NCI-H146 (cell line): ENCODE results near the gene VGF.

Experiments used
- DNase-seq: peaks from one replicate; lab custom pipeline; 2025; lab: John Stamatoyannopoulos, UW

Gene VGF

DNA sequence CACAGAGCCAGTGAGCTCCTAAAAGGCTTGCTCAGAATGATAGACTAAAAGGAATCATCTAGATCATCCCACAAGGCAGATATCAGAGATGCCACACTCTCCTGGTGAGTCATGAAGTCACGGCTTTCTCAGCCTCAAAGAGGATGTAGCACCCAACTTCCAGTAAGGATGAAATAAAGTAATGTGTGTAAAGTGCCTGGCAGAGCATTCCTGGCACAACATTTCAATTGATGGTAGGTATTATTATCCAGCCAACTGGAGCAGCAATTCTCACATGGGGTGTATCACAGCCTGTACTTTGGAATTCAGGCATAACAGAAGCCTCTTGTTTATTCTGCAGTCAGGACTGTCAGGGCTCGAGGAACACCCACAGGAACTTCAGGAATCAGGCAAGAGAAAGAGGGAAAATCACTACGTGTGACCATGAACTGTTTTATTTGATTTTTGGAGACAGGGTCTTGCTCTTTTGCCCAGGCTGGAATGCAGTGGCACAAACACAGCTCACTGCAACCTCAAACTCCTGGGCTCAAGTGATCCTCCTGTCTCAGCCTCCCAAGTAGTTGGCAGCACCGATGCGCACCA is 20.0 kb upstream of the VGF start:
- DNase-seq: no peak

DNA sequence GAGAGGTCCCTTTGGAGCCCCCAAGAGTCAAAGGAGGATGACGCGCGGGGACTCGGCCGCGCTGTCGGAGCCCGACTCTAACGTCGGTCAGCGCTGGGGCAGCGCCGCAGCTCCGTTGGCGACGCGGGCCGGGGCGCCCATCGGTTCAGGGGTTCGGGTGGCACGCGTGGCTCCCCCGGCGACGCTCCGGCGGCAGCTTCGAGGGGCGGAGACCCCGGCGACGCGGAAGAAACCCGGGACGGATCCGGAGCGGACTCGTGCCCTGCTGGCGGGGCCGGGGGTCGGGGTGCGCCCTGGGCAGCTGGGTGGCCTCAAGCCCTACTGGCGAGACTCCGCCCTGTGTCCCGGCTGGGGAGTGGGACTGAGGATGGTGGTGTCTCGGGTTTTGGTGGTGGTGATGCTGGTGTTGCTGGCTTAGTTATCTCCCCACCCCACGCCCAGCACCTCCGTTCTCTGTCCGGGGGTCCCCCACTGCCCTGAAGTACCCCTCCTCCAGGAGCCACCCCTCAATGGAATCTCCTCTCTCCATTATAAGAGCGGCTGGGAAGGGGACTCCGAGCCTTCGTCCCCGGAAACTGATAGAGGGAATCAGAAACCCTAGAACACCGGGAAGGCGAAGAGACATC is 14.9 kb upstream of the VGF start, which contains the start of gene NAT16:
Gene NAT16, minus strand, starts transcription at position 164 of the 626 bp plus-strand sequence. CDS start 5,486 bp downstream, outside the sequence.
- no peak for DNase-seq

DNA sequence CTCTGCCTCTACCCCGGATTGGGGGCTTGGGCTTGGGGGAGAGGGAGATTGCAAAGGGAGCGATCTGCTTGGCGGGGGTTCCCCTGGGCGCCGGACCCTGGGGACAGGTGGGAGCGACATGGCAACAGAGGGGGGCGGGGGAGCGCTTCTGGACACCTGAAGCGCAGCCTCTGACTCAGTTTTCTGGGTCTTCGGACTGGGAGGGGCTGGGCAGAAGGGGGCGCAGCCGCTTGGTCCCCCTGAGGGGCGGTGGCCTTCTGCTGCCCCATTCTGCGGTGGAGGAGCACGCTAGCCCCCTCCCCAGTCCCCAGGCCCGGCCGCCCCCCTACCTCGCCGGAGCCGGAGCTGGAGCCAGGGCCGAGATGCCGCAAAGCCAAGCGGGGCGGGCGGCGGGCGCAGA is 14.3 kb upstream of the VGF start:
- no peak for DNase-seq

DNA sequence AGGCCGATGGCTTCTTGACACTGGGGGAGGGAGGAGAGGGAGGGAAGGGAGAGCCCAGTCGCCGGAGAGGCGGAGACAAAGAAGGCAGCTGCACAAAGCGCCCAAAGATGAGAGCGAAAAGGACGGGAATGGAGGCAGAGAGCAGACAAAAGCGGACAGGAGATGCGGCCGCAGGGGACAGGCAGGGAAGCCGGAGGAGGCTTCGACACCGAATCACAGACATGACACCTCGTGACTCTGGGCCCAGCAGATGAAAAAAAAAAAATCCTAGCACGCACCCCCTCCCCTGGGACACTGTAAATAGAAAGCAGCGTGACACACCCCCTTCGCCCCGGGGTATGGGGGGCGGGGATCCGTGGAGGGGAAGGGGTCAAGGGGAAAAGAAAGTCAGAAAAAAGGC is 13.7 kb upstream of the VGF start:
- peak; percentile 58 for DNase-seq

DNA sequence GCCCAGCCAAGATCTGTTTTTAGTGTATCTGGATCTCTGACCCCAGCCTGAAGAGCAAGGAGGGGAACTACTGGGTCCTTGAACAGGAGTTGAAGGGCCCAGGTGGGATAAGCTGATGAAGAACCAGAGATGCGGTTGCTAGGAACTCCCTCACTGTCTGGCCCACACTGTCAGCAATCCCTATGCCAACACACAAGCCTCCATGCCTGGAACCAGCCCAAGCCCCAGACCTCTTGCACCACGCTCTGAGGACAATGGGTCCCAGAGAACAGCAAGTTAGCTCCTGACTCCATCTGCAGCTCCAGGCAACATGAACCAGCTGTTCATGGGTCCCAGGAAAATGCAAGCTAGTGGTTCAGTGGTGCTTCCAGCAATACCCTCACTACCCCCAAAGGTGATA is 12.3 kb upstream of the VGF start:
- DNase-seq: no peak

DNA sequence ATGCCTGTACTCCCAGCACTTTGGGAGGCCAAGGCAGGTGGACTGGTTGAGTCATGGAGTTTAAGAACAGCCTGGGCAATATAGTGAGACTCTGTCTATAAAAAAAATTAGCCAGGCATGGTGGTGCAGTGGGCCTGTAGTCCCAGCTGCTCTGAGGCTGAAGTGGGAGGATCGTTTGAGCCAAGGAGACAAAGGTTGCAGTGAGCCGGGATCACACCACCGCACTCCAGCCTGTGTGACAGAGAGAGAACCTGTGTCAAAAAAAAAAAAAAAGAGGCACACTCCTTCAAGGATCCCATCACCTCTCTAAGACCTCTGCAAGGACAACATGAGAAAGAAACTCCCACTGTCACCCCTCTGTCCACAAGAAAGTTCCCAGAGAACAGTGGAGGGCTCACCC is 10.3 kb upstream of the VGF start:
- DNase-seq: no peak

DNA sequence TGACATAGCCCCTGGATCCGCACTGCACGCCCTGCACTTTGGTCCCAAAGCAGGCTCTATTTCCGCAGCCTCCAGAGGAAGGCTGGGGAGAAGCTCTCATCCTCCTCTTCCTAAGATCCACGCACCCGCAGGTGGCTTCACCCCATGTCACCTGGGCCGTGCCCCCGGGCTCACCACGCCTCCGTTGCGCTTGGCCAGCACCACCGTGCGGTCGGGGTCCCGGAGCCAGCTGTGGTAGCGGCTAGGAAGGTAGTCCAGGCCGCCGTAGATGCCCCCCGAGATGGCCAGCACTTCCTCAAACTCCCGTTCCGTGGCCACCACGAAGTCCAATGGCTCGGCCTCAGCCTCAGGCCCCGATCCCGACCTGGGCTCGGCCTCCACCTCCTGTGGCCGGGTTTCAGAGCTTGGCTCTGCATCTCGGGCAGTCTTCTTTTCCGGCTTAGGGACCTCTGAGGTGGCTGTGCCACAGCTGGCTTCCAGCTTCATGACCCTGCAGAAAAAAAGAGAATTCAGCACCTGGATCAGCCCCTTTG is 9.0 kb upstream of the VGF start:
- no peak for DNase-seq

DNA sequence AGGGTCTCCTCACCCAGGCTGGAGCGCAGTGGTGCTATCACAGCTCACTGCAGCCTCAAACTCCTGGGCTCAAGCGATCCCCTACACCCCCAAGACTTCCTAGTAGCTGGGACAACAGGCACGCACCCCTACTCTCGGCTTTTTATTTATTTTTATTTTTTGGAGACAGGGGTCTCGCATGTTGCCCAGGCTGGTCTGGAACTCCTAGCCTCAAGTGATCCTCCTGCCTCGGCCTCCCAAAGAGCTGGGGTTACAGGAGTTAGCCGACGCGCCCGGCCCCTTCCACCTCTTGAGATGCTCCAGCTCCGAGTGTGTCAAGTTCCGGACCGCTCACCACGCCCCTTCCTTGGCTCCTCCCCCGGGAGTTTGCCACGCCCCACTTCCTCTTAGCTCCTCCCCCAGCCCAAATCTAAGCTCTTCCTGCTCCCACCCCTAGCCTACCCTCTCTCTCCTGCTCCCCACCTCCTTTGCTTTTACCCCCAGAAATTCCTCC is 8.4 kb upstream of the VGF start:
- peak; percentile 41 for DNase-seq

DNA sequence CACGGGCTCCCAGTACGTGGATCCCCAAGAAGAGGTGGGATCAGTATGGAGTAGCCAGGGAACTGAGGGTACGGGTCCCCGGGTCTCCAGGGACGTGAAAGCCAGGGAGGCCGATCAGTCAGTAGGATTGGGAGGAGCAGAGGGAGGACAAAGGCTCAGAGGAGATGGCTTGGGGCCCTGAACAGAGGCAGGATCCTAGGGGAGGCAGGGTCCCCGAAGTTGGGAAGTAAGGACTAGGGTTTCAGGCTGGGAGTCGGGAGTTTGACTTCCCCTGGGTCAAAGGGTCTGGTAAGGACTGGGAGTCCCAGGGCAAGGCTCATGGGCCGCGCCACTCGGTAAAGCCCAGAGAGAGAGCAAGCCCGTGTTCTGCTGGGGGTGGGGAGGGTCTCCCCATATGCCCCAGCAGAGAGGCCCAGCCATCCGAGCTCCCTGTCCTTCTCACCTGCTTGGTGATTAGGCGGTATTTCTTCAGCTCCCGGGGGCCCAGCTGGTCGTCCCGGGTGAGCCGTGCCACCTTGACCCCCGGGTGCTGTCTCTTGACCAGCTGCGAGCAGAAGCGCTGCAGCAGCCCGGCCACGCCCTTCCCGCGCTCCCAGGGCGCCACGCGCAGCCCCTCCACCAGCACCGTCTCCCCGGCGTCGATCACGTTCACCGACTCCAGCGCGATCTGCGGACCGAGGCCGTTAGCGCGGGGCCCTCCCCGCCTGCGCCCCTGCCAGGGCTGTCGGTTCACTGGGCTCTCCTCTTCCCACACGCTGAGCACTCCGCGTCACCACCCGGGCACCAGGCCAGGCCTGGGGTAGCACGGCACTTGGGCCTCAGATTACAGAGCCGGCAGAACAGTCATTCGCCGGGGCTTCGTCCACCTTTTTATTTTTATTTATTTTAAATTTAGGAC is 7.7 kb upstream of the VGF start:
- peak; percentile 61 for DNase-seq

DNA sequence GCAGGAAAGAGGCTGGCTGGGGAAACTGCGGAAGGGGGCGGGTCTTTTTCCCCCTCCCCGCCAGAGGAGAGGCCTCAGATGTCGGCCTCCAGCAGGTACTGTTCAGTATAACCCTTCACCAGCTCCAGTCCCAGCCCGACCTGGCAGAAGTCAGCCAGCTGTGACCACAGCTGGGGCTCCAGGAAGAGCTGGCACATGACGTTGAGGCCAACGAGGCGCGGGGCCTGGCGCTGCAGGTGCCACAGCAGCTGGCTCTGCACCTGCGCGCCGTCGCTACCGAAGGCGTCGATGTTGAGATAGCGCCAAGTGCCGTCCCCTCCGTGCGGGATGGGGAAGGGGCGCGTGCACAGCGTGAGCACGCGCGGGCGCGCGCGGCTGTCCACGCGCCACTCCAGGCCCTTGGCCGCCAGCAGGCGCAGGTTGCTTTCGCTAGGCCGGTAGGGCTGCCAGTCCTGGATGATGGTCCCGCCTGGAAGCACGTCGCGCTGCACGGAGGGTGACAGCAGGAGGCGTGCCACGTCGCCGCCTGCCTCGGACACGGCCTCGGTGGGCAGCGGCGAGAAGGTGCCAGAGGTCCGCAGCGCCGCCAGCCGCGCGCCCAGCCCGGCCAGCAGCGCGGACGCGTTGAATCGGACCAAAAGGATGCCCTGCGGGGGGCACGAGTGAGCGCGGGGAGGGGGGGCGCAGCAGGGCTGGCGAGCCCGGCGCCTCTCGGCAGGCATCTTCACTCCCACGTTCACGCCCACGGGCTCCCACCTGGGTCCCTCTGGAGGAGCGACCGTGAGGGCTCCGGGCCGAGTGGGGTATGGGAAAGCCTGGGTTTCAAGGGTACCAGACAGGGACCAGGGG is 6.9 kb upstream of the VGF start:
- DNase-seq: peak; percentile 55

DNA sequence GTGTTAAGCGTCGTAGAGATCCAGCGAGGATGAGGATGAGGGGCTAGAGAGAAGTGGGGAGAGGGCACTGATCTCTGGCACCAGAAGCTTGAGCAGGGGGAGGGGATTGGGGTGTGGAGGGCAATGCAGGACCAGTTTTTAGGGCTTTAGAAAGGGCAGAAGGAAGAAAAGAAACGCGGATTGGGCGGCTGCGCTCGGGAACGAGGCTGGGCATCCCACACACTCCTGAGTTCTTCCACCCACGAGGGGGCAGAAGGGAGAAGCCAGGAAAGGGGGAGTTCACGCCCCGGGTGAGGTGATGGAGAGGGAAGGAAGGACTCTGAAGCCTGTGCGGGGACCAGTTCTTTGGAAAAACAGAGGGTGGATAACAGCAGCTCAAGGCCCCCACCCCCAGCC is 6.1 kb upstream of the VGF start:
- peak; percentile 13 for DNase-seq

DNA sequence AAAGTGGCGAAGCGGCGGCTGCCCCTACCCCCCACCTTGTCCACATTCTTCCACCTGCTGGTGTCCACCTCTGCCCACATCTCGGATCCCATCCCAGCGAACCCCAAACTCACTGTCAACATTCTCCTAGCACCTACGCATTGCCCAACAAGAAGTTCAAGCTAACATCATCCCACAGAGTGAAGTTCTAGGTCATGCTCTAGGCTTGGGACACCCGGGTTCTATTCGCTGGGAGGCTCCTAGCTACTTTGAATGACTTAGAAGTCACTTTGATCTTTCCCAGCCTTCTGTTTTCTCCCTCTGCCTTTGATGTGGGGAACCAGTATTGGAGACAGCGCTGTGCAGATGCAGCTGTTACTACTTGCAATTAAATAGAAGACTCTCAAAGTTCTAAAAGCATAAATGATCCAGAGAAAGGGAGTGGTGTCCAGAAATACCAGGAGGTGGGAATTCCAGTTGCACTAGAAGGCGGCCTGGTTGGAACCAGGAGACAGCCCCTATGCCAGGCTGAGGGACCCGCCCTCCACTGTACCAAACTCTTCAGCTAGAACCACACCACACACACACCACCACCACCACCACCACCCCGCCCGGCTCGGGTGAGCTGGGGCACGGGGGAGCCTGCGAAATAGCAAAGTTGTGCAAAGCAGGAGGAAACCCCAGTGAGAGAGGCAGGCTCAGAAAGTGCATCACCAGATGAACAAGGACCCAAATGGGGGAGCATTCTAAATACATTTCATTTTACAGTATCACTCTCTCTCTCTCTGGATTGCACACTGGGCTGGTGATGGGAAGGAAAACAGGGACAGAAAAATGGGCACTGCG is 5.5 kb upstream of the VGF start:
- no peak for DNase-seq

DNA sequence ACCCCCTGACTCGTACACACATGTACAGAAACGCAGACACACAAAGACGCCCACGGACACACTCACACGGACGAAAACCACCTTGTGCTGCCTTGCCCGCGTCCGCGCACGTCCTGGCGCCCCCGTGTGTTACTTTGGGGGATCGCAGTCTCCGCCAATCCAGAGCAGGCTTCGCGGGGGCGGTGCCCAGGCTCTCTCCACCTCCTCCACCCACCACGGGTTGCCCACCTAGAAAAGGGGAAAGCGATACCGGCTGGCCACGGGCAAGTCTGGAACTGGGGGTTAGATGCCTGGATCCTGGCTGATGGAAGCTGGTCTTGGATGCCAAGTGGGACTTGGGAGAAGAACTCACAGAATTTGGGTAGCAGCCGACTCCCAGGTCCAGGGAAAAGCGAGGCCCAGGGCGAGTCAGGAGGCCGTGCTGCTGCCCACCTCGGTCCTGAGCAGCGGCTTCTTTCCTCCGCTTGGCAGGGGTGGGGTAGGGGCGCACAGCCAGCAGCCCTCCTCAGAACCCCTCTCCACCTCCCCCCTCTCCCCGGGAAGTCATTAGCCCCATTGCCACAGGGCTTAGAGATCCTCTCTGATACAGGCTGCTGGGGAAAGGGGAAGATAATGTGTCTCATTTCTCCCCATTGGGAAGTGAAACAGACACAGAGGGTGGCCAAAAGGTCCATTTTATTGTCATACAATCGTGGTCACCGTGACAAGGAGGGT is 4.6 kb upstream of the VGF start:
- DNase-seq: peak; percentile 36

DNA sequence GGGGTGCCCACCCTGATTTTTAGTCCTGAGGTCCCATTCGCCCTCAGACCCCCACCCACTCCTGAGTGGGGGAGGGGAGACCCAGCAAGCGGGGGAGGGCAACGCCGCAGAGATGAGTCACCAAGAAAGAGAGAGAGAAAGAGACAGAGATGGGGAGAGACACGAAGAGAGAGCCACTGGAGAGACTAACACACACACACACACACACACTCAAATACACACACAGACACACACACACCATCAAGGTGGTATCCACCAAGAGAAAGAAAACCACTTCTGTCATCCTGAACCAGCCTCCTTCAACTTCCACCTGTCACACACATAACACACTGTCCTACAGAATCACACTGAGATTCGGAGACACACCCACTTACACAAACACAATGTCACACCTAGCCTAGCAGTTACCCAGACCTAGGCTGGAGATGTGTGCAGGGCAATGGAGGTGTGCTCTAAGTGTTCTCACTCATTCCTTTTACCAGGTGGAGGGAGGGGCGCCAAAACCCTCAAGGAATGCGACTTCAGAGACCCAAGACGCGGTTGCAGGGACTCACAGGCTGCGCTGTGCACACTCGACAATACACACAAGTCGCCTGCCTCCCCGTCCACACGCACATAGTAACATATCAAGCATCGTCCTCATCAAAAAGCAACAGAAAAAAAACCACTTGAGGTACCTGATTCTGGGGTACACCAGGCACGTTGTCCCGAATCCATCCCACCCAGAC is 3.9 kb upstream of the VGF start:
- DNase-seq: no peak

DNA sequence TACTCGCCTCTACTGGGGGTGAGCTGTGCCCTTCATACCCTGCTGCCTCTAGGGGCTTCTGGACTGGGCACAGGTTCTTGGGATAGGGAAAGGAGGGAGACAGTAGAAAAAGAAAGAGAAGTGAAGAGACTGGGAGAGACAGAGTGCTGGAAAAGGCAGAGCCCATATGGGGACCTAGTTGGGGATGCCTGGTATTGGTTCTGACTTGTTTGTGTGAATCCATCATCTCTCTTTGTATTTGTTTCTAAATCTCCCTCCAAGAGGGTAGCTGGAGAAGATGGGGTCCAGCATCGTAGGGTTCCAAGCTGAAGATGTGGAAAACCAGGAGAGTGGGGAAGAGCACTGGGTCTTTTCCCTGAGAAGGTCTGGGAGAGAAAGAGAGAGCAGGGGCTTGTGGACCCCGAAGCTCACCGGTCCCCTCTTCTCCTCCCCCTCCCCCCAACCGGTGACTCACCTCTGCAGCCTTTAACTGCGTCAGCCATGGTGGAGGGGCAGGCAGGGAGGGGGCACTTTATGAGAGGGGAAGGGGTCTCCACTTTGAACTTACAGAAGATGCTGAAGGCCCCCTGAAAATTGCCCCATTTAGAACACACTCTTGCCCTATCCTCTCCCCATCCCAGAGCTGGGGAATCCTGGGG is 3.2 kb upstream of the VGF start:
- DNase-seq: no peak

DNA sequence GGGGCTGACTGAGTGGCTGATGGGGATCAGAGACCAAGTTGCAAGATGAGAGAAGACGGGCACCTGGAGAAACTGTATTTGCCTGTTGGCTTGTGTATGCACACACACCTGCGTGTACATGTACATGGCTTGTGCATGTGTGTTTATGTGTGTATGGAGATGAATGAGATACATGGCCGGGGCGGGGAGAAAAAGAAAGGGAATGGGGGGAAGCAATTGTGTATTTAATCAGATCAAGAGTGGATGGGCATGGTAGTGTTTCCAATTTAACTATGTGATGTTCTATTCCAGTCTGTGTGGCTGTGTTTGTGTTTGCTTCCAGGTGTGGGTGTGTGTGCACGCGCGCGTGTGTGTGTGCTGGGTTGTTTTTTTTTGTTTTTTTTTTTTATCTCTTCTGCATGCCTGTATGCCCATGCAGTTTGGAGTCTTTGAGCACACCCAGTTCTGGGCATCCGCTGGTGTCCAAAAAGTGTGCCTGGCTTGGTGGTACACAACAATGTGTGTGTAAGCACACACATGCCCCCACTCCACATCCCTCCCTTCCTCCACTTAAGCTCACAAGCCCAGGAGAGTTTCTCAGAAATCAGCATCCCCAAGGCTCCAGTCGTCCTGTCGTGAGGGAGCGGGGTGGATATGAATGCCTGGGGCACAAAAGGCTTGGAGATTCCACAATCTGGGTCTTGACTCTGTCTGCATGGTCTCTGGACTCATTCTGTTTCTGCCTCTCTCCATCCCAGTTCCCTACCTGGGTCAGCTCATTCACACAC is 2.5 kb upstream of the VGF start:
- DNase-seq: no peak

DNA sequence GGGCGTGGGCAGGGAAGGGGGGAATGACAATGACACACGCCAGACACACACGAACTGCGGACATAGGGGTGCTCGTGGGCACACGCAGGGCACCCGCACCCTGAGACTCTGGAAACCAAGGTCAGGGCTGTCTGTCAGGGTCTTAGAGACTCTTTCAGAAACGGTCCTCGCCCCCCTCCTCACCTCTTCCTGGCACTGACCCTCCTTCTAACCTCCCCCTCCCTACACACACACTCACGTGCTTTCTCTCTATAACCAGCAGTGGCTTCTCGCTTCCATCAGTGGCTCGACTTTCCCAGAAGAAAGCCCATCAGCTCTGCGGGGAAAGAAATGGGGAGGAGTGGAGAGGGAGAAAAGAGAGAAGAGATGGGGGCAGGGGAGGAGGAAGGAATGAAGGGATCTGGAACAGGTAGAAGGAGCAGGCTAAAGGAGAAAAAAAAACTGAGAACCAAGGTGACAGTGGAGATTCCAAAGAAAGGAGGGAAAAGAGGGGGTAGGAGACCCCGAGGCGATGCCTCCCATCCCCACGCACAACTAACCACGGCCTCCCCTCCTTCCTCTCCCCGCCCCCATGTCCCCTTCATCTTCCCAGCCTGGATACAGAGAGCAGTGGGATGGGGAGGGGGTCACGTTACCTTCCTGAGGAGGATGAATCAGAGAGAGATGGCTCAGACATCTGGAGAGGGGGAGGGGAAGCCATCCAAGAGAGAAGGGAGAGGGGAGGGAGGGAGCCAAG is 1.7 kb upstream of the VGF start:
- DNase-seq: peak; percentile 16

DNA sequence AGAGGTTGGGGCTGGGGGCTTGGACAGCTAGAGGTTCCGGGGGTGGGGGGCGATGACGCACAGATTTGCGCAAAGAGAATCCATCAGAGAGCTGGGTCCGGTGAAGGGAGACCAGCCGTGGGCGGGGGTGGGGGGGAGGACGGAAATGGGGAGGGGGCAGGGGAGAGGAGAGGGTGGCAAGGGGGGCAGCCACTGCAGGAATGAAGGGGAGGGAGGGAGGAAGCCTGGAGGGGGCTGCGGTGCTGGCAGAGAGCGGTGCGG is 1.2 kb upstream of the VGF start:
- DNase-seq: no peak
